LNCAP (cell line): ENCODE data around the gene SPTBN5.

Experiments
- CTCF ChIP-seq: fragments of 450-650 bp; IDR thresholded peaks from 2 replicates; pipeline ENCODE4 v1.5.1; 2017; ENCODE audit warnings: mild to moderate bottlenecking

The SPTBN5 gene

GRCh38 chr15:41922353-41922752 lies 28.5 kb upstream of the SPTBN5 start:
- TF ChIP-seq CTCF = no peak

GRCh38 chr15:41921639-41922038 lies 27.8 kb upstream of the SPTBN5 start:
- TF ChIP-seq CTCF = no peak

GRCh38 chr15:41921167-41921566 lies 27.3 kb upstream of the SPTBN5 start:
- TF ChIP-seq CTCF = no peak

GRCh38 chr15:41919954-41920538 lies 26.2 kb upstream of the SPTBN5 start:
- TF ChIP-seq CTCF = no peak

GRCh38 chr15:41919201-41919820 lies 25.5 kb upstream of the SPTBN5 start:
- TF ChIP-seq CTCF = no peak

- TF ChIP-seq CTCF = no peak
Observed at GRCh38 chr15:41918506-41919126, 24.8 kb upstream of the SPTBN5 start.

GRCh38 chr15:41917767-41918430 lies 24.0 kb upstream of the SPTBN5 start:
- TF ChIP-seq CTCF = no peak
